GM12878 (cell line): ENCODE data around the gene SLC18A3. TPM values are rescaled to one million over a fixed set of nuclear protein-coding genes. Genes with fewer than 3 reads are reported as not detected.

Experiments used
- ATAC-seq: fragments of 200-7000 bp; cut with Tn5 transposase; 3 replicates; pipeline ENCODE4 v1.9.1; 2020; ENCODE audit warnings: mild to moderate bottlenecking, moderate library complexity
- BruUV-seq: library from RNA; stranded (reverse); fragments of 400-500 nt; replicated peaks from 2 replicates; lab custom pipeline; 2021; lab: Mats Ljungman, UMichigan
- CTCF ChIA-PET: fragments of 300-600 bp; sonication (Branson Sonifier 250); formaldehyde crosslinking; extraction: SDS; loops from one replicate; lab custom pipeline; 2021; ENCODE audit warnings: inconsistent platforms; lab: Yijun Ruan, JAX
- POLR2A ChIA-PET: fragments of 350-600 bp; formaldehyde crosslinking; extraction: SDS; loops from one replicate; lab custom pipeline; 2021; ENCODE audit warnings: inconsistent platforms; lab: Charles Lee
- RAD21 ChIA-PET: fragments of 300-600 bp; sonication (Branson Sonifier 250); formaldehyde crosslinking; loops from one replicate; lab custom pipeline; 2023; ENCODE audit warnings: antibody characterized with exemption; ENCODE audit not compliant: unreplicated experiment; lab: Charles Lee
- SMC1A ChIA-PET: fragments of 300-600 bp; sonication (Branson Sonifier 250); formaldehyde crosslinking; loops from one replicate; lab custom pipeline; 2023; ENCODE audit not compliant: unreplicated experiment, uncharacterized antibody; lab: Charles Lee
- DNase-seq: peaks from one replicate; pipeline ENCODE4 v3.0.0-alpha.2; 2011; ENCODE audit warnings: low read depth, low spot score
- FAIRE-seq: peaks from 3 replicates; lab custom pipeline; 2011; peaks lifted over from hg19 to GRCh38; lab: Jason Lieb, UNC
- H2AFZ ChIP-seq: 2 replicates; pipeline ENCODE4 v1.6.0; 2011; ENCODE audit warnings: low read depth, low read length, control low read depth; ENCODE audit not compliant: control insufficient read depth
- H3K27ac ChIP-seq: 2 replicates; pipeline ENCODE4 v1.5.1; 2011; ENCODE audit warnings: control low read depth; ENCODE audit not compliant: control insufficient read depth, insufficient read depth
- H3K27me3 ChIP-seq, 2 experiments: replicated peaks in 1 of 2; 2 replicates each; pipeline versions ENCODE4 v1.6.0 to v1.6.1; 2011; ENCODE audit warnings: low read length in 1 of 2; ENCODE audit not compliant: control insufficient read depth in 2 of 2, insufficient read depth in 2 of 2
- H3K36me3 ChIP-seq, 2 experiments: 2 replicates each; pipeline ENCODE4 v1.5.1; 2011; ENCODE audit warnings: low read length in 1 of 2; ENCODE audit not compliant: control insufficient read depth in 2 of 2, insufficient read depth in 2 of 2
- H3K4me1 ChIP-seq: 2 replicates; pipeline ENCODE4 v1.6.1; 2011; ENCODE audit warnings: mild to moderate bottlenecking, low read length, moderate library complexity, mixed read lengths; ENCODE audit not compliant: control insufficient read depth, insufficient read depth
- H3K4me2 ChIP-seq: 2 replicates; pipeline ENCODE4 v1.6.0; 2011; ENCODE audit warnings: control low read depth; ENCODE audit not compliant: control insufficient read depth, insufficient read depth
- H3K4me3 ChIP-seq: fragments of 200-600 bp; sonication (generic); 2 replicates; pipeline ENCODE4 v1.5.1; 2016
- H3K79me2 ChIP-seq: 2 replicates; pipeline ENCODE4 v1.6.0; 2011; ENCODE audit warnings: low read length; ENCODE audit not compliant: control insufficient read depth, insufficient read depth
- H3K9ac ChIP-seq: 2 replicates; pipeline ENCODE4 v1.8.0; 2011; ENCODE audit warnings: low read length, control low read depth, mixed read lengths; ENCODE audit not compliant: control insufficient read depth, insufficient read depth
- H3K9me3 ChIP-seq: replicated peaks from 3 replicates; pipeline ENCODE4 v1.5.1; 2011; ENCODE audit warnings: mild to moderate bottlenecking, low read length; ENCODE audit not compliant: control insufficient read depth, insufficient read depth
- H4K20me1 ChIP-seq: 2 replicates; pipeline ENCODE4 v1.6.0; 2011; ENCODE audit not compliant: control insufficient read depth, insufficient read depth
- CBX3 ChIP-seq: fragments of 200-600 bp; sonication (generic); IDR thresholded peaks from 2 replicates; pipeline ENCODE4 v1.6.1; 2016; ENCODE audit warnings: low read depth, borderline replicate concordance
- EZH2 ChIP-seq: IDR thresholded peaks from 2 replicates; pipeline ENCODE4 v1.6.1; 2012; ENCODE audit warnings: low read depth, mild to moderate bottlenecking, control low read depth, inconsistent platforms, low read length, borderline replicate concordance; ENCODE audit not compliant: control insufficient read depth
- HDAC6 ChIP-seq: fragments of 200-600 bp; sonication (generic); IDR thresholded peaks from one replicate; pipeline ENCODE4 v1.8.0; 2017; ENCODE audit warnings: antibody characterized with exemption; ENCODE audit not compliant: unreplicated experiment
- MLLT1 ChIP-seq: fragments of 450-650 bp; IDR thresholded peaks from 2 replicates; pipeline ENCODE4 v1.6.1; 2016; ENCODE audit warnings: mild to moderate bottlenecking
- NR2C2 ChIP-seq: IDR thresholded peaks from 2 replicates; pipeline ENCODE4 v1.6.1; 2011; ENCODE audit warnings: borderline replicate concordance, low read depth; ENCODE audit not compliant: control insufficient read depth, insufficient read length
- RAD21 ChIP-seq: IDR thresholded peaks from 2 replicates; pipeline ENCODE4 v1.6.1; 2011; ENCODE audit warnings: mild to moderate bottlenecking, low read depth, low read length, moderate library complexity; ENCODE audit not compliant: insufficient read depth
- SUPT20H ChIP-seq: IDR thresholded peaks from 2 replicates; pipeline ENCODE4 v1.6.1; 2011; ENCODE audit warnings: low read depth, mild to moderate bottlenecking, low read length, moderate library complexity, borderline replicate concordance; ENCODE audit not compliant: control insufficient read depth
- SUZ12 ChIP-seq: fragments of 200-600 bp; sonication (generic); IDR thresholded peaks from one replicate; pipeline ENCODE4 v1.6.1; 2018; ENCODE audit warnings: antibody characterized with exemption, mild to moderate bottlenecking; ENCODE audit not compliant: unreplicated experiment
- ZBTB4 ChIP-seq: fragments of 450-650 bp; formaldehyde crosslinking; IDR thresholded peaks from 2 replicates; pipeline ENCODE4 v1.4.0; 2022; ENCODE audit warnings: mild to moderate bottlenecking, moderate library complexity
- ZZZ3 ChIP-seq: IDR thresholded peaks from 2 replicates; pipeline ENCODE4 v1.6.1; 2011; ENCODE audit warnings: low read depth; ENCODE audit not compliant: control insufficient read depth, insufficient read length
- WGBS: methylation state at CpG from one replicate; pipeline ENCODE4 v1.1.6; 2016; ENCODE audit warnings: low lambda C conversion rate; ENCODE audit not compliant: insufficient replicate concordance, insufficient coverage; ENCODE audit errors: missing lambda C conversion rate; 5-methylcytosine and 5-hydroxymethylcytosine counted together
- in situ Hi-C: fragments of 300-500 bp; cut with MboI; formaldehyde crosslinking; loops from 9 replicates; pipeline ENCODE4 v1.14.3; 2018; ENCODE audit warnings: mixed read lengths
- intact Hi-C: fragments of 100-400 bp; cut with micrococcal nuclease; formaldehyde crosslinking; loops from one replicate; pipeline ENCODE4 v1.14.2; 2022; ENCODE audit not compliant: unreplicated experiment
- polyA plus RNA-seq, 11 experiments: library from polyadenylated mRNA; depleted of rRNA in 4 of 11; unstranded in 6 of 11; stranded (reverse) in 5 of 11; fragments of >200 nt; fragmentation: Nextera tagmentation in 4 of 11; fragmentation: Illumina TruSeq in 1 of 11; extraction: Ambion mirVana in 4 of 11; extraction: Trizol in 1 of 11; gene quantifications; 1 replicate in 1 of 11; 2 replicates in 10 of 11; pipeline versions ENCODE4 v1.2.1 to v1.2.3, GENCODE V29; 2011 to 2016; ENCODE audit warnings: inconsistent platforms in 2 of 11, missing spikeins in 2 of 11, low read depth in 1 of 11
- total RNA-seq, 4 experiments: library from RNA; depleted of rRNA in 3 of 4; stranded (reverse); fragments of >200 nt in 3 of 4; fragmentation: Illumina TruSeq in 1 of 4; extraction: Trizol in 1 of 4; gene quantifications; 2 replicates each; pipeline versions ENCODE4 v1.2.1 to v1.2.3, GENCODE V29; 2013 to 2021
- TF ChIP-seq, protein P1 (sequence below): fragments of 450-650 bp; IDR thresholded peaks from 2 replicates; pipeline ENCODE4 v1.6.1; 2017; ENCODE audit warnings: antibody characterized with exemption, mild to moderate bottlenecking, moderate library complexity
- TF ChIP-seq, protein P2 (sequence below): fragments of 150-350 bp; IDR thresholded peaks from 2 replicates; pipeline ENCODE4 v1.6.1; 2014; ENCODE audit warnings: mild to moderate bottlenecking, low read depth, low read length

The SLC18A3 gene
- total and polyA plus RNA-seq, 10 of the 15 experiments (the other 5 are each of a cell fraction or from before 2014, with no cell fraction given) = not detected

- ChIA-PET POLR2A (no interaction called here), RAD21 (no interaction called here), SMC1A (no interaction called here), CTCF (interaction anchor here (1.0 kb wide), 1 partner anchor 578 kb away, joined by 3 read pairs; no protein-coding TSS in a partner anchor)
- Histone ChIP-seq H3K9me3 (no peaks in the 10 kb centered on the region), H3K27me3 (no peaks in the 10 kb centered on the region), H3K9ac (no peak overlapping the region), H3K27ac (no peak overlapping the region), H4K20me1 (no peaks in the 10 kb centered on the region), H2AFZ (no peak overlapping the region), H3K4me3 (no peak overlapping the region), H3K4me1 (no peaks in the 10 kb centered on the region), H3K4me2 (no peak overlapping the region), H3K79me2 (no peaks in the 10 kb centered on the region), H3K36me3 (no peaks in the 10 kb centered on the region)
- ATAC-seq = no peak
- no TSS peak for BruUV-seq
- DNase-seq = no peak
- FAIRE-seq = no peak
- WGBS = 67% methylated on average over 22 of the region's 22 CpGs
- intact Hi-C loops (no loop called here), in situ Hi-C loops (no loop called here)
- TF ChIP-seq, protein P1, sequence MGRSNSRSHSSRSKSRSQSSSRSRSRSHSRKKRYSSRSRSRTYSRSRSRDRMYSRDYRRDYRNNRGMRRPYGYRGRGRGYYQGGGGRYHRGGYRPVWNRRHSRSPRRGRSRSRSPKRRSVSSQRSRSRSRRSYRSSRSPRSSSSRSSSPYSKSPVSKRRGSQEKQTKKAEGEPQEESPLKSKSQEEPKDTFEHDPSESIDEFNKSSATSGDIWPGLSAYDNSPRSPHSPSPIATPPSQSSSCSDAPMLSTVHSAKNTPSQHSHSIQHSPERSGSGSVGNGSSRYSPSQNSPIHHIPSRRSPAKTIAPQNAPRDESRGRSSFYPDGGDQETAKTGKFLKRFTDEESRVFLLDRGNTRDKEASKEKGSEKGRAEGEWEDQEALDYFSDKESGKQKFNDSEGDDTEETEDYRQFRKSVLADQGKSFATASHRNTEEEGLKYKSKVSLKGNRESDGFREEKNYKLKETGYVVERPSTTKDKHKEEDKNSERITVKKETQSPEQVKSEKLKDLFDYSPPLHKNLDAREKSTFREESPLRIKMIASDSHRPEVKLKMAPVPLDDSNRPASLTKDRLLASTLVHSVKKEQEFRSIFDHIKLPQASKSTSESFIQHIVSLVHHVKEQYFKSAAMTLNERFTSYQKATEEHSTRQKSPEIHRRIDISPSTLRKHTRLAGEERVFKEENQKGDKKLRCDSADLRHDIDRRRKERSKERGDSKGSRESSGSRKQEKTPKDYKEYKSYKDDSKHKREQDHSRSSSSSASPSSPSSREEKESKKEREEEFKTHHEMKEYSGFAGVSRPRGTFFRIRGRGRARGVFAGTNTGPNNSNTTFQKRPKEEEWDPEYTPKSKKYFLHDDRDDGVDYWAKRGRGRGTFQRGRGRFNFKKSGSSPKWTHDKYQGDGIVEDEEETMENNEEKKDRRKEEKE = no peak
- TF ChIP-seq CBX3 = no peak
- no peak for TF ChIP-seq ZBTB4 (CRISPR knock-in tag)
- no peak for TF ChIP-seq SUPT20H
- no peak for TF ChIP-seq SUZ12
- TF ChIP-seq MLLT1 = no peak
- TF ChIP-seq EZH2 = no peak
- no peak for TF ChIP-seq RAD21
- TF ChIP-seq, protein P2, sequence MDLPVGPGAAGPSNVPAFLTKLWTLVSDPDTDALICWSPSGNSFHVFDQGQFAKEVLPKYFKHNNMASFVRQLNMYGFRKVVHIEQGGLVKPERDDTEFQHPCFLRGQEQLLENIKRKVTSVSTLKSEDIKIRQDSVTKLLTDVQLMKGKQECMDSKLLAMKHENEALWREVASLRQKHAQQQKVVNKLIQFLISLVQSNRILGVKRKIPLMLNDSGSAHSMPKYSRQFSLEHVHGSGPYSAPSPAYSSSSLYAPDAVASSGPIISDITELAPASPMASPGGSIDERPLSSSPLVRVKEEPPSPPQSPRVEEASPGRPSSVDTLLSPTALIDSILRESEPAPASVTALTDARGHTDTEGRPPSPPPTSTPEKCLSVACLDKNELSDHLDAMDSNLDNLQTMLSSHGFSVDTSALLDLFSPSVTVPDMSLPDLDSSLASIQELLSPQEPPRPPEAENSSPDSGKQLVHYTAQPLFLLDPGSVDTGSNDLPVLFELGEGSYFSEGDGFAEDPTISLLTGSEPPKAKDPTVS = no peak
- no peak for TF ChIP-seq HDAC6
- TF ChIP-seq NR2C2 = no peak
- TF ChIP-seq ZZZ3 = no peak
Measured at GRCh38 chr10:49645871-49646870, 36.1 kb downstream of the SLC18A3 start.
